ENCODE results near the gene ATOH8. TPM values are rescaled to one million over a fixed set of nuclear protein-coding genes. Genes with fewer than 3 reads are reported as not detected.

The ATOH8 gene
- total RNA-seq, 1 donor from 2014 or later, result 8.4 TPM

- Histone ChIP-seq H3K4me3 (ENCODE audit: low read length in 3 of 3) (no peak overlapping the region), H3K27ac (ENCODE audit: low read depth, low read length) (no peak overlapping the region), H3K9ac (ENCODE audit: low read depth in 1 of 3, low read length in 3 of 3) (no peak overlapping the region), H3K36me3 (ENCODE audit: control insufficient read depth in 3 of 3, insufficient read depth in 3 of 3, low read length in 3 of 3) (no peaks in the 10 kb centered on the region), H3K27me3 (ENCODE audit: control insufficient read depth in 3 of 3, insufficient read depth in 3 of 3, low read length in 3 of 3) (no peaks in the 10 kb centered on the region), H3K4me1 (ENCODE audit: control insufficient read depth in 3 of 3, insufficient read depth in 3 of 3, low read length in 3 of 3) (peaks cover 20 to 33% (median 24%) of the 10 kb centered on the region in 3 donors), H3K9me3 (ENCODE audit: control insufficient read depth in 3 of 3, low read length in 3 of 3) (no peaks in the 10 kb centered on the region)
Observed at GRCh38 chr2:85718009-85718391, 35.8 kb upstream of the ATOH8 start.

DNA sequence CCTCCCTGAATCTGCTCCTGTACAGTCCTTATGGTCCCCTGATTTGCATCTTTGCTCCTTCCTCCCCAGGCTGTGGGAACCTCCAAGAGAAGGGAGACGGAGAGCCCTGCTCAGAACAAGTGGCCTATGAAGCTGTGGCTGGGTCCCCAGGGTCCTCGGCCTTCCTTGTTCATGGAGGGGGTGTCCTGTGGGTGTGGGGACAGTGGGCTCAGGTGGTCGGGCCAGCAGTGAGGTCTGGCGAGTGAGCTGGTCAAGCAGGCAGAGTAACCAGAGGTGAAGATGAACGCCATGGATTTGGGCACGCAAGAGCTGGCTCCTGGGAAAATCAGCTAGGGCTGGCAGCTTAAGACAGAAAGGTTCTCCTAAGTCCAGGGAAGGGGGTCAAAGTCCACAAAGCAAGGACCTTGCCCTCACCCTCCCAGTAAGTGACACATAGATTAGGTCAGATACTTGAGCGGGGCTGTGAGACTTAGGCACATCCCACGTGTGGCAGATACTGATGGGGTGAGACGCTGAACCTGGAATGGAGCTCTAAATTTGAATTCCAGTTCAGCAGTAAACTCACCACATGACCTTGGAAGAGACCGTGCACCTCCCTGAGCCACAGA lies 34.8 kb upstream of the ATOH8 start:
- no peak overlapping the region for H3K4me3 ChIP-seq (ENCODE audit: low read length in 3 of 3)
- H3K36me3 ChIP-seq (ENCODE audit: control insufficient read depth in 3 of 3, insufficient read depth in 3 of 3, low read length in 3 of 3), result no peaks in the 10 kb centered on the region
- no peaks in the 10 kb centered on the region for H3K9me3 ChIP-seq (ENCODE audit: control insufficient read depth in 3 of 3, low read length in 3 of 3)
- peaks cover 17 to 23% (median 17%) of the 10 kb centered on the region in 3 donors for H3K4me1 ChIP-seq (ENCODE audit: control insufficient read depth in 3 of 3, insufficient read depth in 3 of 3, low read length in 3 of 3)
- peak overlapping the region; percentile 32 for H3K27ac ChIP-seq (ENCODE audit: low read depth, low read length)
- peak overlapping the region in 1 of 3 donors; percentile 40 for H3K9ac ChIP-seq (ENCODE audit: low read depth in 1 of 3, low read length in 3 of 3)
- no peaks in the 10 kb centered on the region for H3K27me3 ChIP-seq (ENCODE audit: control insufficient read depth in 3 of 3, insufficient read depth in 3 of 3, low read length in 3 of 3)

GRCh38 chr2:85719609-85720240 lies 34.1 kb upstream of the ATOH8 start:
- H3K9me3 ChIP-seq (ENCODE audit: control insufficient read depth in 3 of 3, low read length in 3 of 3), result no peaks in the 10 kb centered on the region
- peaks cover 16 to 24% (median 17%) of the 10 kb centered on the region in 3 donors for H3K4me1 ChIP-seq (ENCODE audit: control insufficient read depth in 3 of 3, insufficient read depth in 3 of 3, low read length in 3 of 3)
- no peaks in the 10 kb centered on the region for H3K27me3 ChIP-seq (ENCODE audit: control insufficient read depth in 3 of 3, insufficient read depth in 3 of 3, low read length in 3 of 3)
- peak overlapping the region in 1 of 3 donors; percentile 40 for H3K9ac ChIP-seq (ENCODE audit: low read depth in 1 of 3, low read length in 3 of 3)
- H3K4me3 ChIP-seq (ENCODE audit: low read length in 3 of 3), result no peak overlapping the region
- no peaks in the 10 kb centered on the region for H3K36me3 ChIP-seq (ENCODE audit: control insufficient read depth in 3 of 3, insufficient read depth in 3 of 3, low read length in 3 of 3)
- peak overlapping the region; percentile 32 for H3K27ac ChIP-seq (ENCODE audit: low read depth, low read length)

DNA sequence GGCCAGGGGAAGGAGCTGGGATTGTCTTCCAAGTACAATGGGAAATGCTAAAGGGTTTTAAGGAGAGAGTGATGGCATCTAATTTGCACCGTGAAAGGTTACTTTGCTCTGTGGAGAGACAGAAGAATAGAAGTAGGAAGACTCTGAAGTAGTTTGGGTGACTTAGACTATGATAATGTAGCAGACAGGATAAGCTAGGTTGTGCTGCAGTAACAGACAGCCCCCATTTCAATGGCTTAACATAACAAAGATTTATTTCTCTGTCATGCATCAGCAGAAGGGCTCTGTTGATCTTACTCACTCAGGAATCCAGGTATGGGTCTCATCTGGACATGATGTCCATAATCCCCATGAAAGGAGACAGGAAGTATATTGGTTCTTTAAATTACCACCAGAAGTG lies 33.3 kb upstream of the ATOH8 start:
- Histone ChIP-seq H3K36me3 (ENCODE audit: control insufficient read depth in 3 of 3, insufficient read depth in 3 of 3, low read length in 3 of 3) (no peaks in the 10 kb centered on the region), H3K9ac (ENCODE audit: low read depth in 1 of 3, low read length in 3 of 3) (no peak overlapping the region), H3K4me1 (ENCODE audit: control insufficient read depth in 3 of 3, insufficient read depth in 3 of 3, low read length in 3 of 3) (peaks cover 16 to 31% (median 20%) of the 10 kb centered on the region in 3 donors), H3K9me3 (ENCODE audit: control insufficient read depth in 3 of 3, low read length in 3 of 3) (no peaks in the 10 kb centered on the region), H3K27me3 (ENCODE audit: control insufficient read depth in 3 of 3, insufficient read depth in 3 of 3, low read length in 3 of 3) (no peaks in the 10 kb centered on the region), H3K4me3 (ENCODE audit: low read length in 3 of 3) (no peak overlapping the region), H3K27ac (ENCODE audit: low read depth, low read length) (no peak overlapping the region)

DNA sequence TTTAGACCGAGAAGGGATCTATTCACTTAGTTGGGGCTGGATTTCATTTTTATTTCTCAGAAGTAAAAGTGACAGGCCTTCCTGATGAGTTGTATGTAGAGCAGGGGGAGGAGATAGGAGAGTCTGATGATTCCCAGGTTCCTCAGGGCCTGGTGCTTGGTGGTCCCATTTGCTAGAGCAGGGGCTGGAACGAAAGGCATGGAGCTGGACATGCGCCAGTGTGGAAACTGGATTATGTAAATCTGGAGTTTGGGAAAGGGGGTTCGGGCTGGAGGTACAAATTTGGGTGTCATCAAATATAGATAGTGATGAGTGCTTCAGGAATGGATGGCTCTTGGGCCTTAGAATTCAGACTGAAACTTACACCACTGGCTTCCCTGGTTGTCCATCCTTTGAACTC lies 32.1 kb upstream of the ATOH8 start:
- Histone ChIP-seq H3K4me3 (ENCODE audit: low read length in 3 of 3) (no peak overlapping the region), H3K27ac (ENCODE audit: low read depth, low read length) (no peak overlapping the region), H3K36me3 (ENCODE audit: control insufficient read depth in 3 of 3, insufficient read depth in 3 of 3, low read length in 3 of 3) (no peaks in the 10 kb centered on the region), H3K27me3 (ENCODE audit: control insufficient read depth in 3 of 3, insufficient read depth in 3 of 3, low read length in 3 of 3) (no peaks in the 10 kb centered on the region), H3K4me1 (ENCODE audit: control insufficient read depth in 3 of 3, insufficient read depth in 3 of 3, low read length in 3 of 3) (peaks cover 16 to 31% (median 20%) of the 10 kb centered on the region in 3 donors), H3K9ac (ENCODE audit: low read depth in 1 of 3, low read length in 3 of 3) (no peak overlapping the region), H3K9me3 (ENCODE audit: control insufficient read depth in 3 of 3, low read length in 3 of 3) (no peaks in the 10 kb centered on the region)

DNA sequence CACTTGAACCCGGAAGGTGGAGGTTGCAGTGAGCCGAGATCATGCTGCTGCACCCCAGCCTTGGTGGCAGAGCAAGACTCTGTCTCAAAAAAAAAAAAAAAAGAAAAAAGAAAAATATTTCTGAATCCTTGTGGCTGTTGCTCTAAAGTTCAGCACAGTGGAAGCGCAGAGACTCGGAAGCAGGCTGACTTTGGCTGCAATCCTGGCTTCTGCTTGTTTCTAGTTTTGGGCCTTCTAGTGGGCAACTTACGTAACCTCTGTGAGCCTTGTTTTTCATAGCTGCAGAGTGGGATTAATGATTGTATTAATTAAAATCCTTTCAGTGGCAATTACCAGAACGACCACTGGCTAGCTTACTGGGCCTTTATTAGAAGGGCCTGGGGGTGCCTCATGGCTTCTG lies 31.3 kb upstream of the ATOH8 start:
- Histone ChIP-seq H3K27me3 (ENCODE audit: control insufficient read depth in 3 of 3, insufficient read depth in 3 of 3, low read length in 3 of 3) (no peaks in the 10 kb centered on the region), H3K36me3 (ENCODE audit: control insufficient read depth in 3 of 3, insufficient read depth in 3 of 3, low read length in 3 of 3) (no peaks in the 10 kb centered on the region), H3K27ac (ENCODE audit: low read depth, low read length) (no peak overlapping the region), H3K4me1 (ENCODE audit: control insufficient read depth in 3 of 3, insufficient read depth in 3 of 3, low read length in 3 of 3) (peaks cover 16 to 31% (median 20%) of the 10 kb centered on the region in 3 donors), H3K9ac (ENCODE audit: low read depth in 1 of 3, low read length in 3 of 3) (no peak overlapping the region), H3K4me3 (ENCODE audit: low read length in 3 of 3) (no peak overlapping the region), H3K9me3 (ENCODE audit: control insufficient read depth in 3 of 3, low read length in 3 of 3) (no peaks in the 10 kb centered on the region)

DNA sequence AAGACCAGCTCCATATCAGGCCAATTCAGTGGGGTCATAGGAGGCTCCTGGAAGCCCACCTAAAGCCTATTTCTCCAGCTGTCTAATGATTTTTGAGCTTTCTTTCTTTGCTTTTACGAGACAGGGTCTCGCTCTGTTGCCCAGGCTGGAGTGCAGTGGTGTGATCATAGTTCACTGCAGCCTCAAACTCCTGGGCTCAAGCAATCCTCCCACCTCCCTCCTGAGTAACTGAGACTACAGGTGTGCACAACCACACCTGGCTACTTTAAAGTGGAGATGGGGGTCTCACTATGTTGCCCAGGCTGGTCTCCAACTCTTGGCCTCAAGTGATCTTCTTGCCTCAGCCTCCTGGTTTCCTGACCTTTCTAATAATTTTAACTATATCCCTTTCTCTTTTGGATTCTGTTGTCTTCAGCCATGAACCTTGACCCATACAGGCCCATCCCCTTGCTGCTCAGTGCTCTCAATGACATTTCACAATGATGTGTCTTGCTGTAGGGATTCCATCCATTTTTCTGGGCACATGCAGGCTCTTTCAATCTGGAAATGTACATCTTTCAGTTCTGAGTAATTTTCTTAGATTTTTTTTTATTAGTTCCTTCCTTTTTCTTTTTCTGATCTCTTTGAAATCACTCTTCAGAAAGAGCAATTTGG lies 30.0 kb upstream of the ATOH8 start:
- no peak overlapping the region for H3K27ac ChIP-seq (ENCODE audit: low read depth, low read length)
- no peaks in the 10 kb centered on the region for H3K9me3 ChIP-seq (ENCODE audit: control insufficient read depth in 3 of 3, low read length in 3 of 3)
- H3K27me3 ChIP-seq (ENCODE audit: control insufficient read depth in 3 of 3, insufficient read depth in 3 of 3, low read length in 3 of 3), result no peaks in the 10 kb centered on the region
- H3K4me1 ChIP-seq (ENCODE audit: control insufficient read depth in 3 of 3, insufficient read depth in 3 of 3, low read length in 3 of 3), result peaks cover 25 to 40% (median 25%) of the 10 kb centered on the region in 3 donors
- H3K36me3 ChIP-seq (ENCODE audit: control insufficient read depth in 3 of 3, insufficient read depth in 3 of 3, low read length in 3 of 3), result no peaks in the 10 kb centered on the region
- H3K4me3 ChIP-seq (ENCODE audit: low read length in 3 of 3), result no peak overlapping the region
- no peak overlapping the region for H3K9ac ChIP-seq (ENCODE audit: low read depth in 1 of 3, low read length in 3 of 3)

DNA sequence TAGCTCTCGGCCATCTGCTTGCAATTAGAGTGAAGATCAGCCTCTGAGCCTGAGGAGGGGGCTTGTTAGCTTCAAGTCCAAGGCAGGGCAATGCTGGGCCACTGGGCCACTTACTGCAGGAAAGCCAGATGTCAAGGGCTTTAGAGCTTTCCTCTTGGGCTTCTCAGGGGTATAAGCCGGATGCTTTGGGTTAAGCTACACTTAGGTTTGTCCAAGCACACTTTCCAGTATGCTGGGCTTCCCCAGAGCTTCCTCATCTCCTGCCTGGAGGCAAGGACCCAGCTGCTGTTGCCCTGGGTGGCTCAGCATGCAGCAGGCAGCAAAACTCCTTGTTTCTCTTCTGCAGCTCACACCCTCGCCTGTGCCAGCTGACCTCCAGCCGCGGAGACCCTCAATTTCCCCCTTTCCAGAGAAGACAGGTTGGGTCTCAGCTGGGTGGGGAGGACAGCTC lies 29.0 kb upstream of the ATOH8 start:
- Histone ChIP-seq H3K4me3 (ENCODE audit: low read length in 3 of 3) (no peak overlapping the region), H3K4me1 (ENCODE audit: control insufficient read depth in 3 of 3, insufficient read depth in 3 of 3, low read length in 3 of 3) (peaks cover 23 to 39% (median 26%) of the 10 kb centered on the region in 3 donors), H3K27ac (ENCODE audit: low read depth, low read length) (no peak overlapping the region), H3K36me3 (ENCODE audit: control insufficient read depth in 3 of 3, insufficient read depth in 3 of 3, low read length in 3 of 3) (no peaks in the 10 kb centered on the region), H3K9ac (ENCODE audit: low read depth in 1 of 3, low read length in 3 of 3) (no peak overlapping the region), H3K27me3 (ENCODE audit: control insufficient read depth in 3 of 3, insufficient read depth in 3 of 3, low read length in 3 of 3) (no peaks in the 10 kb centered on the region), H3K9me3 (ENCODE audit: control insufficient read depth in 3 of 3, low read length in 3 of 3) (no peaks in the 10 kb centered on the region)

DNA sequence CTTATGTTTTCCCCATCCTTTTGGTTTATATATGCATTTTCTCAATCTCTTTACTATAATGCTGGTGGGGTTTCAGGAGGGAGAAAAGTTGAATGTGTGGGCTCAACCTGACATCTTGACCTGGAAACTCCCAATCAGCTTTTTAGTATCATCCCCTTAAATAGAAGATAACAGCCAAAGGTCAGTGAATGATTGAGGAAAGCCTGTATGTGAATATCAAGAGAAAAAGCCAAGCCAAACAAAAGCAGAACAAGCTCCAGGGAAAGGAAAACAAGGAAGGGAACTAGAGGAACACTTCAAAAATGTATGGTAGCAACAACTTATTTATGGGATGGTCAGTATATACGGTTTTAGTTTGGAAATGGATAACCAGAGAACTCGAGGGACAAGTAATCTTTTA lies 28.3 kb upstream of the ATOH8 start:
- Histone ChIP-seq H3K9ac (ENCODE audit: low read depth in 1 of 3, low read length in 3 of 3) (no peak overlapping the region), H3K27me3 (ENCODE audit: control insufficient read depth in 3 of 3, insufficient read depth in 3 of 3, low read length in 3 of 3) (no peaks in the 10 kb centered on the region), H3K4me3 (ENCODE audit: low read length in 3 of 3) (no peak overlapping the region), H3K36me3 (ENCODE audit: control insufficient read depth in 3 of 3, insufficient read depth in 3 of 3, low read length in 3 of 3) (no peaks in the 10 kb centered on the region), H3K27ac (ENCODE audit: low read depth, low read length) (no peak overlapping the region), H3K9me3 (ENCODE audit: control insufficient read depth in 3 of 3, low read length in 3 of 3) (no peaks in the 10 kb centered on the region), H3K4me1 (ENCODE audit: control insufficient read depth in 3 of 3, insufficient read depth in 3 of 3, low read length in 3 of 3) (peaks cover 22 to 39% (median 27%) of the 10 kb centered on the region in 3 donors)

- Histone ChIP-seq H3K27ac (ENCODE audit: low read depth, low read length) (no peak overlapping the region), H3K9ac (ENCODE audit: low read depth in 1 of 3, low read length in 3 of 3) (peak overlapping the region in 1 of 3 donors; percentile 25), H3K4me1 (ENCODE audit: control insufficient read depth in 3 of 3, insufficient read depth in 3 of 3, low read length in 3 of 3) (peaks cover 38 to 52% (median 40%) of the 10 kb centered on the region in 3 donors), H3K27me3 (ENCODE audit: control insufficient read depth in 3 of 3, insufficient read depth in 3 of 3, low read length in 3 of 3) (no peaks in the 10 kb centered on the region), H3K4me3 (ENCODE audit: low read length in 3 of 3) (no peak overlapping the region), H3K9me3 (ENCODE audit: control insufficient read depth in 3 of 3, low read length in 3 of 3) (no peaks in the 10 kb centered on the region), H3K36me3 (ENCODE audit: control insufficient read depth in 3 of 3, insufficient read depth in 3 of 3, low read length in 3 of 3) (no peaks in the 10 kb centered on the region)
Observed at GRCh38 chr2:85727798-85728197, 26.0 kb upstream of the ATOH8 start.

Data from skeletal muscle tissue (tissue), 4 donors.